ENCODE measurements around the gene C16orf95.

GRCh38 chr16:87366930-87367329, 49.7 kb upstream of the C16orf95 start:
- no peak for TF ChIP-seq SUZ12 (IDR thresholded peaks at IDR 0.05; ENCODE audit: extremely low read depth, insufficient read depth, insufficient read length)
- TF ChIP-seq YY1 (IDR thresholded peaks at IDR 0.05; ENCODE audit: insufficient read depth, insufficient read length) = no peak

Measured in NT2/D1 (cell line).